HCT116 (cell line): ENCODE measurements around the gene PTCD1. TPM values are rescaled to one million over a fixed set of nuclear protein-coding genes. Genes with fewer than 3 reads are reported as not detected.

Source experiments
- ATAC-seq: fragments of 200-7000 bp; cut with Tn5 transposase; 2 replicates; pipeline ENCODE4 v1.9.1; 2020; ENCODE audit warnings: mild to moderate bottlenecking, moderate library complexity
- BruUV-seq: library from RNA; stranded (reverse); fragments of 400-500 nt; replicated peaks from 2 replicates; lab custom pipeline; 2021; lab: Mats Ljungman, UMichigan
- CTCF ChIA-PET: fragments of 300-600 bp; sonication (Branson Sonifier 250); formaldehyde crosslinking; loops from one replicate; lab custom pipeline; 2021; ENCODE audit warnings: antibody characterized with exemption; lab: Charles Lee
- POLR2A ChIA-PET: fragments of 300-600, 350-600 bp; sonication (Branson Sonifier 250); formaldehyde crosslinking; loops from one replicate; lab custom pipeline; 2021; ENCODE audit warnings: antibody characterized with exemption; lab: Charles Lee
- RAD21 ChIA-PET, 2 experiments: fragments of 300-600 bp; sonication (Branson Sonifier 250); formaldehyde crosslinking; loops; one replicate each; lab custom pipeline; 2023; ENCODE audit warnings: low total read pairs in 2 of 2; ENCODE audit not compliant: uncharacterized antibody in 2 of 2, unreplicated experiment in 2 of 2, low non-redundant PET in 1 of 2; lab: Charles Lee
- DNase-seq: peaks from one replicate; pipeline ENCODE4 v3.0.0-alpha.2; 2010; ENCODE audit warnings: low read depth, low spot score
- H2AFZ ChIP-seq: fragments of 200-600 bp; shearing (Covaris generic), sonication (generic); 2 replicates; pipeline ENCODE4 v1.6.1; 2017; ENCODE audit warnings: low read depth, mixed run types, mixed read lengths, antibody characterized with exemption, low read length; ENCODE audit not compliant: poor library complexity, severe bottlenecking
- H3K27ac ChIP-seq: 2 replicates; pipeline ENCODE4 v1.5.1; 2012; ENCODE audit warnings: low read depth, low read length
- H3K27me3 ChIP-seq: fragments of 200-600 bp; sonication (generic); 2 replicates; pipeline ENCODE4 v1.6.1; 2016; ENCODE audit warnings: mixed run types, low read length, mixed read lengths; ENCODE audit not compliant: insufficient read depth
- H3K36me3 ChIP-seq, 2 experiments: fragments of 200-500 bp in 1 of 2; fragments of 200-600 bp in 1 of 2; sonication (Bioruptor generic) in 1 of 2; sonication (generic) in 1 of 2; 2 replicates each; pipeline versions ENCODE4 v1.5.1 to v1.6.1; 2014 to 2016; ENCODE audit warnings: low read length in 2 of 2, inconsistent platforms in 1 of 2, mixed read lengths in 1 of 2, mixed run types in 1 of 2; ENCODE audit not compliant: insufficient read depth in 2 of 2, control insufficient read depth in 1 of 2
- H3K4me1 ChIP-seq, 2 experiments: fragments of 200-600 bp in 1 of 2; sonication (generic) in 1 of 2; 2 replicates each; pipeline versions ENCODE4 v1.5.1 to v1.6.1; 2012 to 2017; ENCODE audit warnings: low read length in 2 of 2, inconsistent platforms in 1 of 2, mild to moderate bottlenecking in 1 of 2, mixed read lengths in 1 of 2, mixed run types in 1 of 2, moderate library complexity in 1 of 2; ENCODE audit not compliant: insufficient read depth in 2 of 2, control insufficient read depth in 1 of 2
- H3K4me2 ChIP-seq: fragments of 200-600 bp; sonication (generic); 2 replicates; pipeline ENCODE4 v1.6.1; 2017; ENCODE audit warnings: mixed run types, low read length, mixed read lengths
- H3K4me3 ChIP-seq, 2 experiments: fragments of 200-600 bp in 1 of 2; sonication (generic) in 1 of 2; replicated peaks in 1 of 2; 2 replicates each; pipeline ENCODE4 v1.5.1; 2011 to 2016; ENCODE audit warnings: low read length in 2 of 2, control low read depth in 1 of 2, low read depth in 1 of 2, mild to moderate bottlenecking in 1 of 2, mixed read lengths in 1 of 2, mixed run types in 1 of 2
- H3K79me2 ChIP-seq: fragments of 200-600 bp; sonication (generic); 2 replicates; pipeline ENCODE4 v1.6.1; 2017; ENCODE audit warnings: mild to moderate bottlenecking, mixed run types, low read length, moderate library complexity, mixed read lengths; ENCODE audit not compliant: insufficient read depth
- H3K9ac ChIP-seq: fragments of 200-600 bp; sonication (generic); 2 replicates; pipeline ENCODE4 v1.6.1; 2016; ENCODE audit warnings: low read length, mixed read lengths
- H3K9me2 ChIP-seq: fragments of 200-600 bp; sonication (generic), shearing (Covaris generic); 2 replicates; pipeline ENCODE4 v1.6.1; 2017; ENCODE audit warnings: mixed run types, mild to moderate bottlenecking, moderate library complexity; ENCODE audit not compliant: insufficient read depth
- H3K9me3 ChIP-seq, 2 experiments: fragments of 200-500 bp in 1 of 2; fragments of 200-600 bp in 1 of 2; sonication (Bioruptor generic) in 1 of 2; sonication (generic) in 1 of 2; 2 replicates each; pipeline ENCODE4 v1.6.1; 2014 to 2017; ENCODE audit warnings: low read length in 2 of 2, mixed read lengths in 2 of 2, inconsistent platforms in 1 of 2, low read depth in 1 of 2, mild to moderate bottlenecking in 1 of 2, mixed run types in 1 of 2, moderate library complexity in 1 of 2; ENCODE audit not compliant: control insufficient read depth in 1 of 2, insufficient read depth in 1 of 2
- H4K20me1 ChIP-seq: fragments of 200-600 bp; sonication (generic), shearing (Covaris generic); 2 replicates; pipeline ENCODE4 v1.6.1; 2017; ENCODE audit warnings: mixed run types, mild to moderate bottlenecking, moderate library complexity; ENCODE audit not compliant: insufficient read depth
- ATF3 ChIP-seq: IDR thresholded peaks from 2 replicates; pipeline ENCODE4 v1.6.1; 2012
- CBX3 ChIP-seq: IDR thresholded peaks from 2 replicates; pipeline ENCODE4 v1.6.1; 2012; ENCODE audit warnings: low read depth
- CEBPB ChIP-seq: IDR thresholded peaks from 2 replicates; pipeline ENCODE4 v1.6.1; 2012; ENCODE audit warnings: low read depth
- CTCF ChIP-seq, 3 experiments: fragments of 200-600 bp in 1 of 3; sonication (generic) in 1 of 3; IDR thresholded peaks in 2 of 3; conservative IDR thresholded peaks in 1 of 3; 2 replicates each; pipeline ENCODE4 v1.5.1; 2012 to 2017; ENCODE audit warnings: low read depth in 2 of 3, low read length in 2 of 3, antibody characterized with exemption in 1 of 3, borderline replicate concordance in 1 of 3, control low read depth in 1 of 3, mild to moderate bottlenecking in 1 of 3, mixed read lengths in 1 of 3, mixed run types in 1 of 3, moderate library complexity in 1 of 3; ENCODE audit not compliant: insufficient read depth in 1 of 3
- ELF1 ChIP-seq: IDR thresholded peaks from 2 replicates; pipeline ENCODE4 v1.6.1; 2012; ENCODE audit warnings: low read depth, borderline replicate concordance
- EZH2 ChIP-seq: fragments of 200-600 bp; sonication (generic); IDR thresholded peaks from 2 replicates; pipeline ENCODE4 v1.6.1; 2017; ENCODE audit warnings: antibody characterized with exemption, mixed run types
- FOSL1 ChIP-seq: IDR thresholded peaks from 2 replicates; pipeline ENCODE4 v1.6.1; 2012; ENCODE audit warnings: low read depth
- MAX ChIP-seq: IDR thresholded peaks from 2 replicates; pipeline ENCODE4 v1.6.1; 2012
- POLR2AphosphoS5 ChIP-seq: IDR thresholded peaks from 2 replicates; pipeline ENCODE4 v1.6.1; 2011; ENCODE audit warnings: mild to moderate bottlenecking, low read depth, low read length, moderate library complexity
- RAD21 ChIP-seq: IDR thresholded peaks from 2 replicates; pipeline ENCODE4 v1.6.1; 2012; ENCODE audit warnings: low read depth, mild to moderate bottlenecking
- SP1 ChIP-seq: IDR thresholded peaks from 2 replicates; pipeline ENCODE4 v1.6.1; 2012; ENCODE audit warnings: low read depth
- SRF ChIP-seq: IDR thresholded peaks from 2 replicates; pipeline ENCODE4 v1.6.1; 2012; ENCODE audit warnings: low read depth
- YY1 ChIP-seq: IDR thresholded peaks from 2 replicates; pipeline ENCODE4 v1.6.1; 2011; ENCODE audit warnings: low read length, low read depth, moderate library complexity, mild to moderate bottlenecking; ENCODE audit not compliant: insufficient replicate concordance; ENCODE audit errors: extremely low read depth
- ZBTB33 ChIP-seq: IDR thresholded peaks from 2 replicates; pipeline ENCODE4 v1.6.1; 2011; ENCODE audit warnings: mild to moderate bottlenecking, low read length, moderate library complexity; ENCODE audit not compliant: insufficient replicate concordance; ENCODE audit errors: extremely low read depth
- ZNF274 ChIP-seq: fragments of 200-500 bp; sonication (Bioruptor generic); IDR thresholded peaks from 2 replicates; pipeline ENCODE4 v1.6.1; 2014; ENCODE audit warnings: mild to moderate bottlenecking, low read depth, low read length, inconsistent platforms
- intact Hi-C: fragments of 100-400 bp; cut with micrococcal nuclease; formaldehyde crosslinking; loops from 2 replicates; pipeline ENCODE4 v1.10.0; 2022
- total RNA-seq: library from RNA; stranded (reverse); gene quantifications from one replicate; pipeline ENCODE4 v1.2.1, GENCODE V29; 2021; ENCODE audit not compliant: unreplicated experiment

The PTCD1 gene
- total RNA-seq, 1 experiment from 2014 or later = 9.2 TPM

- Histone ChIP-seq H3K27ac (no peak overlapping the region; the same call in 1 of the 2 replicates), H3K36me3 (peaks cover 17 to 34% of the 10 kb centered on the region in 2 experiments), H3K4me1 (peaks cover 0 to 16% of the 10 kb centered on the region in 2 experiments; a peak in 1 of 4 replicates), H3K79me2 (peaks cover 1% of the 10 kb centered on the region; the same call in 1 of the 2 replicates), H3K9ac (no peak overlapping the region), H2AFZ (no peak overlapping the region), H3K9me2 (no peaks in the 10 kb centered on the region), H3K4me3 (no peak overlapping the region), H3K4me2 (no peak overlapping the region), H4K20me1 (no peaks in the 10 kb centered on the region), H3K27me3 (no peaks in the 10 kb centered on the region), H3K9me3 (no peaks in the 10 kb centered on the region)
- DNase-seq (no peak), ATAC-seq (no peak)
- intact Hi-C loops = no loop called here
- CTCF ChIA-PET = no interaction called here
- BruUV-seq = no TSS peak
- RAD21 ChIA-PET = no interaction called here
- POLR2A ChIA-PET = interaction anchor here (1.4 kb wide), 1 partner anchor 17 kb away, joined by 5 read pairs; the partner anchor contains the start of genes BUD31 and PDAP1
- TF ChIP-seq ATF3 (no peak), YY1 (no peak), POLR2AphosphoS5 (no peak), CEBPB (no peak), CTCF (IDR thresholded peaks at IDR 0.05 in 2 of 3, conservative IDR thresholded peaks at IDR 0.05 in 1 of 3; ENCODE audit: borderline replicate concordance in 1 of 3, insufficient read depth in 1 of 3, low read depth in 2 of 3, low read length in 2 of 3) (no peak), MAX (no peak), CBX3 (no peak), RAD21 (no peak), ELF1 (no peak), ZNF274 (no peak), ZBTB33 (no peak), EZH2 (no peak), FOSL1 (no peak), SRF (no peak), SP1 (no peak)
Observed at GRCh38 chr7:99392046-99392445, 46.6 kb downstream of the PTCD1 start.
